Panc1 (cell line): ENCODE results near the gene ZNF281. TPM values are rescaled to one million over a fixed set of nuclear protein-coding genes. Genes with fewer than 3 reads are reported as not detected.

Source experiments
- ATAC-seq: fragments of 200-7000 bp; cut with Tn5 transposase; 2 replicates; pipeline ENCODE4 v1.9.1; 2020; ENCODE audit warnings: mild to moderate bottlenecking, moderate library complexity
- BruUV-seq: library from RNA; stranded (reverse); fragments of 400-500 nt; replicated peaks from 2 replicates; lab custom pipeline; 2021; lab: Mats Ljungman, UMichigan
- CTCF ChIA-PET: fragments of 300-600 bp; sonication (Branson Sonifier 250); formaldehyde crosslinking; loops from one replicate; lab custom pipeline; 2022; ENCODE audit warnings: antibody characterized with exemption; lab: Charles Lee
- POLR2A ChIA-PET: fragments of 300-600 bp; sonication (Branson Sonifier 250); formaldehyde crosslinking; loops from one replicate; lab custom pipeline; 2022; ENCODE audit warnings: antibody characterized with exemption; lab: Charles Lee
- DNase-seq: peaks from one replicate; pipeline ENCODE4 v3.0.0-alpha.2; 2010; ENCODE audit warnings: low read depth, low spot score
- H3K27ac ChIP-seq: 2 replicates; pipeline ENCODE4 v1.5.1; 2011; ENCODE audit warnings: mild to moderate bottlenecking, low read length, inconsistent platforms
- H3K27me3 ChIP-seq: fragments of 200-500 bp; sonication (Bioruptor generic); 2 replicates; pipeline ENCODE4 v1.6.0; 2014; ENCODE audit warnings: low read length, inconsistent platforms; ENCODE audit not compliant: control insufficient read depth, insufficient read depth
- H3K36me3 ChIP-seq: fragments of 200-500 bp; sonication (Bioruptor generic); 2 replicates; pipeline ENCODE4 v1.5.1; 2014; ENCODE audit warnings: inconsistent platforms, mild to moderate bottlenecking, low read length, moderate library complexity; ENCODE audit not compliant: control insufficient read depth, insufficient read depth
- H3K4me1 ChIP-seq: 2 replicates; pipeline ENCODE4 v1.5.1; 2011; ENCODE audit warnings: inconsistent platforms, mild to moderate bottlenecking, low read length, moderate library complexity; ENCODE audit not compliant: control insufficient read depth, insufficient read depth
- H3K4me3 ChIP-seq, 2 experiments: 2 replicates each; pipeline ENCODE4 v1.5.1; 2011 to 2012; ENCODE audit warnings: low read depth in 2 of 2, low read length in 2 of 2, mild to moderate bottlenecking in 2 of 2, inconsistent platforms in 1 of 2, moderate library complexity in 1 of 2
- H3K9me3 ChIP-seq: fragments of 200-500 bp; sonication (Bioruptor generic); 2 replicates; pipeline ENCODE4 v1.5.1; 2014; ENCODE audit warnings: low read depth, mild to moderate bottlenecking, inconsistent platforms, low read length, moderate library complexity; ENCODE audit not compliant: control insufficient read depth, insufficient read depth
- POLR2AphosphoS5 ChIP-seq: IDR thresholded peaks from 2 replicates; pipeline ENCODE4 v1.6.1; 2012; ENCODE audit warnings: mild to moderate bottlenecking, low read depth, low read length, moderate library complexity
- REST ChIP-seq, 2 experiments: IDR thresholded peaks; 2 replicates each; pipeline ENCODE4 v1.6.1; 2011 to 2012; ENCODE audit warnings: low read depth in 2 of 2, control low read depth in 1 of 2, low read length in 1 of 2, mild to moderate bottlenecking in 1 of 2, moderate library complexity in 1 of 2; ENCODE audit not compliant: insufficient read depth in 1 of 2
- SIN3A ChIP-seq: IDR thresholded peaks from 2 replicates; pipeline ENCODE4 v1.6.1; 2012; ENCODE audit warnings: low read depth, mild to moderate bottlenecking, low read length, moderate library complexity, borderline replicate concordance; ENCODE audit not compliant: insufficient read depth
- TCF7L2 ChIP-seq: IDR thresholded peaks from 2 replicates; pipeline ENCODE4 v1.6.1; 2011; ENCODE audit warnings: mild to moderate bottlenecking, low read depth, low read length, inconsistent platforms
- in situ Hi-C: cut with HindIII; loops from 2 replicates; pipeline ENCODE4 v1.10.0; 2016; ENCODE audit warnings: low sequenced_read_pairs, low pct_unique_long_range_greater_than_20kb
- intact Hi-C: fragments of 100-400 bp; cut with micrococcal nuclease; formaldehyde crosslinking; loops from one replicate; pipeline ENCODE4 v1.10.0; 2022; ENCODE audit not compliant: unreplicated experiment
- total RNA-seq: library from RNA; stranded (reverse); gene quantifications from one replicate; pipeline ENCODE4 v1.2.1, GENCODE V29; 2021; ENCODE audit not compliant: unreplicated experiment
- TF ChIP-seq, protein P1 (sequence below): fragments of 450-650 bp; IDR thresholded peaks from 2 replicates; pipeline ENCODE4 v1.5.1; 2017; ENCODE audit warnings: mild to moderate bottlenecking

The ZNF281 gene
- total RNA-seq, 1 experiment from 2014 or later, result 34.2 TPM

GRCh38 chr1:200388791-200389190 lies 21.0 kb downstream of the ZNF281 start:
- intact Hi-C loops (no loop called here), in situ Hi-C loops (no loop called here)
- Histone ChIP-seq H3K4me1 (peaks cover 28% of the 10 kb centered on the region), H3K36me3 (no peaks in the 10 kb centered on the region), H3K27me3 (no peaks in the 10 kb centered on the region), H3K27ac (peak overlapping the region; percentile 86), H3K4me3 (no peak overlapping the region), H3K9me3 (no peaks in the 10 kb centered on the region)
- POLR2A ChIA-PET, result no interaction called here
- BruUV-seq, result no TSS peak
- CTCF ChIA-PET, result no interaction called here
- ATAC-seq, result peak; percentile 69
- no peak for DNase-seq
- TF ChIP-seq SIN3A (no peak), POLR2AphosphoS5 (no peak), TCF7L2 (no peak), REST (IDR thresholded peaks at IDR 0.05; ENCODE audit: insufficient read depth in 1 of 2, low read depth in 2 of 2, low read length in 1 of 2) (no peak)
- TF ChIP-seq, protein P1, sequence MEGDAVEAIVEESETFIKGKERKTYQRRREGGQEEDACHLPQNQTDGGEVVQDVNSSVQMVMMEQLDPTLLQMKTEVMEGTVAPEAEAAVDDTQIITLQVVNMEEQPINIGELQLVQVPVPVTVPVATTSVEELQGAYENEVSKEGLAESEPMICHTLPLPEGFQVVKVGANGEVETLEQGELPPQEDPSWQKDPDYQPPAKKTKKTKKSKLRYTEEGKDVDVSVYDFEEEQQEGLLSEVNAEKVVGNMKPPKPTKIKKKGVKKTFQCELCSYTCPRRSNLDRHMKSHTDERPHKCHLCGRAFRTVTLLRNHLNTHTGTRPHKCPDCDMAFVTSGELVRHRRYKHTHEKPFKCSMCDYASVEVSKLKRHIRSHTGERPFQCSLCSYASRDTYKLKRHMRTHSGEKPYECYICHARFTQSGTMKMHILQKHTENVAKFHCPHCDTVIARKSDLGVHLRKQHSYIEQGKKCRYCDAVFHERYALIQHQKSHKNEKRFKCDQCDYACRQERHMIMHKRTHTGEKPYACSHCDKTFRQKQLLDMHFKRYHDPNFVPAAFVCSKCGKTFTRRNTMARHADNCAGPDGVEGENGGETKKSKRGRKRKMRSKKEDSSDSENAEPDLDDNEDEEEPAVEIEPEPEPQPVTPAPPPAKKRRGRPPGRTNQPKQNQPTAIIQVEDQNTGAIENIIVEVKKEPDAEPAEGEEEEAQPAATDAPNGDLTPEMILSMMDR, result no peak

DNA sequence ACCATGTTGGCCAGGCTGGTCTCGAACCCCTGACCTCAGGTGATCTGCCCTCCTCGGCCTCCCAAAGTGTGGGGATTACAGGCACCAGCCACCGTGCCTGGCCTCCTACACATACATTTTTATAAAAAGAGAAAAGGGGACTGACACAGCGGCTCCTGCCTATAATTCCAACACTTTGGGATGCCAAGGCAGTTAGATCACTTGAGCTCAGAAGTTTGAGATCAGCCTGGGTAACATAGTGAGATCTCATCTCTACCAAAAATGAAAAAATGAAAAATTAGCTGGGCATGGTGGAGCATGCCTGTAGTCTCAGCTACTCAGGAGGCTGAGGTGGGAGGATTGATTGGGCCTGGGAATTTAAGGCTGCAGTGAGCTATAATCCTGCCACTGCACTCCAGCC lies 23.4 kb downstream of the ZNF281 start:
- POLR2A ChIA-PET, result interaction anchor here (0.6 kb wide), 1 partner anchor 21 kb away, joined by 3 read pairs; no protein-coding TSS in a partner anchor

More for the DNA sequence above, 23.4 kb downstream of the ZNF281 start:
- ATAC-seq, result no peak
- no peak for DNase-seq
- intact Hi-C loops (no loop called here), in situ Hi-C loops (no loop called here)
- TF ChIP-seq SIN3A (no peak), REST (IDR thresholded peaks at IDR 0.05; ENCODE audit: insufficient read depth in 1 of 2, low read depth in 2 of 2, low read length in 1 of 2) (no peak), POLR2AphosphoS5 (no peak), TCF7L2 (no peak)
- TF ChIP-seq, protein P1, result no peak
- Histone ChIP-seq H3K36me3 (no peaks in the 10 kb centered on the region), H3K4me1 (peaks cover 20% of the 10 kb centered on the region), H3K9me3 (no peaks in the 10 kb centered on the region), H3K27ac (0 out of 2 replicates have a peak overlapping the region, but pooled peaks have one; percentile 6), H3K27me3 (no peaks in the 10 kb centered on the region), H3K4me3 (no peak overlapping the region)
- CTCF ChIA-PET, result interaction anchor here (0.7 kb wide), 1 partner anchor 126 kb away, joined by 20 read pairs; no protein-coding TSS in a partner anchor
- BruUV-seq, result no TSS peak
